A549 (cell line): ENCODE results near the gene GNAO1.

Source experiments
- BHLHE40 ChIP-seq: IDR thresholded peaks from 2 replicates; pipeline ENCODE4 v1.6.1; 2012; ENCODE audit warnings: low read depth, low read length, inconsistent platforms
- CTCF ChIP-seq: fragments of >200 bp; sonication (Bioruptor Twin); formaldehyde crosslinking; IDR thresholded peaks from 3 replicates; pipeline ENCODE4 v1.5.1; 2016
- E2F6 ChIP-seq: IDR thresholded peaks from 2 replicates; pipeline ENCODE4 v1.6.1; 2012; ENCODE audit warnings: low read depth, borderline replicate concordance
- EHMT2 ChIP-seq: fragments of 200-600 bp; sonication (generic); IDR thresholded peaks from 2 replicates; pipeline ENCODE4 v1.6.1; 2016; ENCODE audit warnings: antibody characterized with exemption, low read depth, mild to moderate bottlenecking, moderate library complexity
- EP300 ChIP-seq, 2 experiments: fragments of >200 bp; sonication (Bioruptor Twin); formaldehyde crosslinking; IDR thresholded peaks; 2 replicates in 1 of 2; 3 replicates in 1 of 2; pipeline ENCODE4 v1.6.1; 2016 to 2017
- MAZ ChIP-seq: fragments of 150-350 bp; IDR thresholded peaks from 2 replicates; pipeline ENCODE4 v1.6.1; 2014; ENCODE audit warnings: antibody characterized with exemption, low read depth, low read length, borderline replicate concordance
- MYC ChIP-seq: IDR thresholded peaks from 2 replicates; pipeline ENCODE4 v1.6.1; 2012; ENCODE audit warnings: mild to moderate bottlenecking, inconsistent platforms, low read length, improper control_type of control experiment, borderline replicate concordance
- PBX3 ChIP-seq: IDR thresholded peaks from 2 replicates; pipeline ENCODE4 v1.6.1; 2012
- POLR2A ChIP-seq: IDR thresholded peaks from 2 replicates; pipeline ENCODE4 v1.6.1; 2012; ENCODE audit warnings: mild to moderate bottlenecking, low read length
- TP53 ChIP-seq: fragments of 250-450 bp; sonication (Bioruptor Pico); IDR thresholded peaks from 2 replicates; pipeline ENCODE4 v1.5.0; 2021; ENCODE audit warnings: mild to moderate bottlenecking, moderate library complexity

GRCh38 chr16:56266641-56267607 is 75.6 kb downstream of the GNAO1 start:
- no peak for TF ChIP-seq MYC
- TF ChIP-seq CTCF: no peak
- TF ChIP-seq POLR2A: no peak
- no peak for TF ChIP-seq PBX3
- no peak for TF ChIP-seq MAZ
- no peak for TF ChIP-seq BHLHE40
- no peak for TF ChIP-seq EP300 (IDR thresholded peaks at IDR 0.05)
- TF ChIP-seq TP53 (CRISPR knock-in tag): no peak
- TF ChIP-seq E2F6: no peak
- TF ChIP-seq EHMT2: no peak
